ENCODE measurements around the gene MEAF6.
"Not testable (repeated sequence)": the region's sequence is repeated elsewhere in the genome, so short reads cannot be mapped to it uniquely, and the experiment has no call there.

Gene MEAF6

DNA sequence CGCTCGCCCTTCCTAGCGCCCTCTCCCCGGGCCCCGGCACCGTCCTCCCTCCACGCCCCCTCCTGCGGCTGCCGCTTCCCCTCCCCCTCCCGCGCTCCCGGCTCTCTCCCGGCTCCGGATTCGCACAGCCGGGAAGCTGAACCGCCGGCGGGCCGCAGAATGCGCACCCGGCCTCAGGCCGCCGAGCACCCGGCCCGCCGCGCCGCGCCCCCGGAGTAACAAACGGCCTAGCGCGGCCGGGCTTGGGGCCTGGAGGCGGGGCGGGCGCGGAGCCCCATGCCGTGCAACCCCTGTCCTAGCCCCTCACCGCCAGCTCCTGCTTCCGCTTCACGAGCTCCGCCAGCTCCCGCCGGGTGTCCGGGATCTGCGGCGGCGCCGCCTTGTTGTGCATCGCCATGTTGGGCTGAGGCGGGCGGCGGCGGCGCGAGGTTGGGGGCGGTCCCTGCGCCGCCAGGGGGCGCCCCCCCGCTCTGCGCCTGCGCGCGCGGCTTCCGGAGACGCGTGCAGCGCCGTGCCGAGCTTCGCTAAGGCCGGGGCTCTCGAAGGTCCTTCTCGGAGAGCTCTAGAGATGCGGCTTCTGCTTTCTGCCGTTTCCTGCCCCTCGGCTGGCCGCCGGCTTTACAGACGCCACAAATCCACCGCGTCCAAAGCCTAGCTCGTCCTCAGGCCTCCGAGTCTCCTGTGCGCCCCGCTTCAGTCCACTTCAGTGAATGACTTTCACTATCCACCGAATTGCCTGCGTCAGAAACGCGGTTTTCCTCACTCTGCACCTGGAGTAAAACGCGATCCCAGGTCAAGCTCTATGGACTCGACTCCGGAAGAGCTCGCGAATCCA lies at the start of gene MEAF6:
Gene MEAF6, minus strand, starts transcription at position 417 of the 835 bp plus-strand sequence. Its CDS starts 20 bp downstream, at position 397.
- peak; percentile 52 for DNase-seq (ENCODE audit: low read depth)

DNA sequence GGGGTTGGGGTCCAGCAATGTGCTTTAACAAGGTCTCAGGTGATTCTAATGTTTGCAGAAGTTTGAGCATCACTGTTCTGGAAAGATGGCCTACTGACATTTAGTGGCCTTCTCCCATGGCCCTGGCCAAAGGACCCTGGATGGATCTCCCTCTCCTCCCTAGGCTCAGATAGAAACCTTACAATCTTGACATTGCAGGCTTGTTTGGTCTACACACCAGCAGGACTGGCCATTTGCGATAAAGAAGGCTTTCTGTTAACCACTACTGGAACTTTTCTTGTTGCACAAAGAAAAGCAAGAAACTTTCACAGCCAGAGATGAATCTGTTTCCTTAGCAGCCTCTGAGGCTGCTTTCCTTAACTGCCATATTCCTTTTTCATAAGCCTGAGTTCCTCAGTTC lies 48.4 kb upstream of the MEAF6 start:
- no peak for DNase-seq (ENCODE audit: low read depth)

- no peak for DNase-seq (ENCODE audit: low read depth)
These were observed 46.9 kb upstream of the MEAF6 start for GRCh38 chr1:37561133-37562132.

- DNase-seq (ENCODE audit: low read depth) = no peak
These were observed 46.0 kb upstream of the MEAF6 start for GRCh38 chr1:37560401-37561132.

DNA sequence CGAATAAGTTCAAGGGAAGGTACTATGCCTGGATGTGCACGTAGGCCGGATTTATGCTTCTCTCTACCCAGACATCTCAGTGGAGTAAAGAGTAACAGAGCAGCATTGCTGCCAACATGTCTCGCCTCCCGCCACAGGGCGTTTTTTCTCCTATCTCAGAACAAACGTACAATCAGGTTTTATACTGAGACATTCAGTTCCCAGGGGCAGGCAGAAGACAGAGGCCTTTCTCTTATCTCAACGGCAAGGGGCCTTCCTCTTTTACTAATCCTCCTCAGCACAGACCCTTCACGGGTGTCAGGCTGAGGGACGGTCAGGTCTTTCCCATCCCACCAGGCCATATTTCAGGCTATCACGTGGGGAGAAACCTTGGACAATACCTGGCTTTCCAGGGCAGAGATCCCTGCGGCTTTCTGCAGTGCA lies 45.4 kb upstream of the MEAF6 start:
- not testable (repeated sequence) for DNase-seq (ENCODE audit: low read depth)

DNA sequence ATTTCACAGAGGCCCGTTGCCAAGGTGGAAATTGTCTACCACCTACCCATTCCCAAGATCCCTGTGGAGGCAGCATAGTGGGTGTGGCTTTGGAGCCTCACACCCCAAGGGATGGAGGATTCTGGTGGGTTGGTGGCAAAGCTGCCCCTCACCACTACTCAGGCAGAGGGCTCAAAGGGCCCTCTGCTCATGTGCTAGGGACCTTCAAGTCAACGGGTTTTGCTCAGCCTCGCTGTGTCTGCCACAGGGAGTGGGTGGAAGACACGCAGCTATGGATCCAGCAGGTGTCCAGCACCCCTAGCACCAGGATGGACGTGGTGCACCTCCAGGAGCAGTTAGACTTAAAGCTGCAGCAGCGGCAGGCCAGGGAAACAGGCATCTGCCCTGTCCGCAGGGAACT lies 44.5 kb upstream of the MEAF6 start:
- DNase-seq (ENCODE audit: low read depth) = no peak

- DNase-seq (ENCODE audit: low read depth) = no peak
These were observed 43.8 kb upstream of the MEAF6 start for GRCh38 chr1:37558411-37558810.

GRCh38 chr1:37557402-37557801 lies 42.8 kb upstream of the MEAF6 start:
- DNase-seq (ENCODE audit: low read depth) = no peak

- DNase-seq (ENCODE audit: low read depth) = no peak
These were observed 42.2 kb upstream of the MEAF6 start, which contains the start of gene DNALI1 for GRCh38 chr1:37556712-37557196. TSS of gene DNALI1 (plus strand) at chr1:37556940. CDS start at chr1:37556995, 55 bp downstream.

- DNase-seq (ENCODE audit: low read depth) = peak; percentile 78
These were observed 39.6 kb upstream of the MEAF6 start, which contains the start of gene SNIP1 for GRCh38 chr1:37553927-37554808. TSS of gene SNIP1 (minus strand) at chr1:37554293. CDS start at chr1:37554229, 64 bp downstream.

- no peak for DNase-seq (ENCODE audit: low read depth)
These were observed 39.0 kb upstream of the MEAF6 start for GRCh38 chr1:37553598-37553926.

GRCh38 chr1:37549341-37549740 lies 34.8 kb upstream of the MEAF6 start:
- no peak for DNase-seq (ENCODE audit: low read depth)

DNA sequence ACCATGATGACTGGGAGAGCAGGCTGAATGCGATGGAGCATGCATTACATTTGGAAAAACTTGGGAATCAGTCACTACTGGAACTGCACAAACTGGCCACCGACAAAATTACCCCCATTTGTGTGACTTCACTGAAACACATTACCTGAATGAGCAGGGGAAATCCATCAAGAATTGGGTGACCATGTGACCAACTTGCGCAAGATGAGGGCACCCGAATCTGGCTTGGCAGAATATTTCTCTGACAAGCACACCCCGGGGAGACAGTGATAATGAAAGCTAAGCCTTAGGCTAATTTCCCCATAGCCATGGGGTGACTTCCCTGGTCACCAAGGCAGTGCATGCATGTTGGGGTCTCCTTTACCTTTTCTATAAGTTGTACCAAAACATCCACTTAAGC lies 30.5 kb upstream of the MEAF6 start:
- DNase-seq (ENCODE audit: low read depth) = no peak

DNA sequence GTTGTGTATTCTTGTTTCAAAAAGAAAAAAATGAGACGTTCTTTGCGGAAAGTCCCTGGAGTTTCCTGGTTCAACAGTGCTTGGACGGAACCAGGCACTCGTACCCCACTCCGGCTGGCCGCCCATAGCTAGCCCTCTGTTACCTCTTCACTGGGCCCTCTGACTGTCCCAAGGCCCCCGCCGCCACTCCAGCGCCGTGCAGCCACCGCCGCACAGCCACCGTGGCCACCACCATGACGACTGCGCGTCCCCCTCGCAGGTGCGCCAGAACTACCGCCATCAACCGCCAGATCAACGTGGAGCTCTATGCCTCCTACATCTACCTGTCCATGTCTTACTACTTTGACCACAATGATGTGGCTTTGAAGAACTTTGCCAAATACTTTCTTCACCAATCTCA lies 30.0 kb upstream of the MEAF6 start:
- no peak for DNase-seq (ENCODE audit: low read depth)

GRCh38 chr1:37540036-37540785 lies 25.6 kb upstream of the MEAF6 start:
- no peak for DNase-seq (ENCODE audit: low read depth)

DNA sequence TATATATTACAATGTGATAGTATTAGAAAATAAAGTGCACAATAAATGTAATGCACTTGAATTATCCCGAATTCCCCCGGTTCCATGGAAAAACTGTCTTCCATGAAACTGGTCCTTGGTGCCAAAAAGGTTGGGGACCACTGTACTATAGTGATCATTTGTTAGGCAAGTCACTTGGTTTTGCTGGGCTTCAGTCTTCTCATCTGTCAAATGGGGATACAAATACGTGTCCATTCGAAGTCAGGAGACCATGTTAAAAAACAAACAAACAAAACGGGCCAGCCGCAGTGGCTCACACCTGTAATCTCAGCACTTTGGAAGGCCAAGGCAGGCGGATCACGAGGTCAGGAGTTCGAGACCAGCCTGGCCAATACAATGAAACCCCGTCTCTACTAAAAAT lies 24.6 kb upstream of the MEAF6 start:
- DNase-seq (ENCODE audit: low read depth) = not testable (repeated sequence)

- no peak for DNase-seq (ENCODE audit: low read depth)
These were observed 22.8 kb upstream of the MEAF6 start for GRCh38 chr1:37537378-37537777.

DNA sequence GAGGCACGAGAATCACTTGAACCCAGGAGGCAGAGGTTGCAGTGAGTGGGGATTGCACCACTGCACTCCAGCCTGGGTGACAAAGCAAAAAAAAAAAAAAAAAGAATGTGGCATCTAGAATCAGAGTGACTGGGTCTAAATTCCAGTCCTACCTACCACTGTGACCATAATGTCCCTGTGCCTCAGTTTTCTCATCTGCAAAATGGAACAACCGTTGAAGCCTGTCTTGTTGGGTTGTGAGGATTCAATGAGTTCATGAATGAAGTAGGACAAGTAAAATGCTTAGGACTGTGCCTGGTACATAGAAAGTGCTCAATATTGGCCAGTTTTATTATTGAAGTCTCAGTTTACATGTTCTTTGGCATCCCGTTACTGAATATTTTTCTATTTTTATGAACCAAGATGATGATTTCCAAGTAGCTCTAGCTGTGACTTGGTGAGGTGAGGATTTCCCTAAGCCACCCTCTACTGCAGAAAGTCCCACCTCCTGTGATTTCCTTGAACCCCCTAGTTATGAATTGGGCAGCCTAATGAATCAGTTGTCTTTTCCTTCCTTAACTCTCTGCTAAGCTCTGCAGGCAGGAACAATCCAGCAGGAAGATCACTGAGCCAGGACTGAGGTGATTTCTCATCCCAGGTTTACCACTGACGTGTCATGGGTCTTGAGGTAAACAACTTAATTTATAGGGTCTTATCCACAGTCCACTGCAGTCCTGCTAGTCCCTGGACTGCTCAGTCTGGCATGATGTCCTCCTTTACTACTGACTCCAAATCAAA lies 18.9 kb upstream of the MEAF6 start:
- no peak for DNase-seq (ENCODE audit: low read depth)

Data from stimulated activated CD8-positive, alpha-beta memory T cell treated with anti-CD3 and anti-CD28 coated beads, Interleukin-15, amount 100 ng/mL, for 1 hour (primary cell).